T-helper 9 cell (primary cell): ENCODE measurements around the gene DAB1.

Source experiments
- DNase-seq: peaks from one replicate; pipeline ENCODE4 v3.0.0-alpha.2; 2020

The DAB1 gene

GRCh38 chr1:57157818-57158603 lies 265.8 kb downstream of the DAB1 start:
- no peak for DNase-seq

DNA sequence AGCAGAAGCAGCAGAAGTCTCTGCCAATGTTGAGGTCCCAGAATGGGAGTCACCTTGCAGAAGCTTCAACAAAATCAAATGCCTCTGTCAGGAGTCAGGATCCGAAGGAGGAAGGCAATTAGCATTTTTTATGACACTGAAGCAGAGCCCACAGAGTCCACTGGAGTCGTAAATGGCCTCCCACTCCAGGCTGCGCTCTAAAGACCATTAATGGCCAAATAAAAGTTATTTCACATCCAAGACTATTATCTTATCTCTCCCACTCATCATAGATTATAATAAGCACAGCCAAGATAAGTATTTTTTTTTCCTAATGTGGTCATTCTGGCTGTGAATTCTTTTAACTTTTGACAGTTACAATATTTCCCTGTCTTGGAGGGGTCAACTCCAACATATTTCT lies 267.0 kb downstream of the DAB1 start:
- no peak for DNase-seq

- DNase-seq = no peak
Measured at GRCh38 chr1:57146100-57146499, 277.8 kb downstream of the DAB1 start.

- no peak for DNase-seq
Measured at GRCh38 chr1:57142999-57143398, 280.9 kb downstream of the DAB1 start.

DNA sequence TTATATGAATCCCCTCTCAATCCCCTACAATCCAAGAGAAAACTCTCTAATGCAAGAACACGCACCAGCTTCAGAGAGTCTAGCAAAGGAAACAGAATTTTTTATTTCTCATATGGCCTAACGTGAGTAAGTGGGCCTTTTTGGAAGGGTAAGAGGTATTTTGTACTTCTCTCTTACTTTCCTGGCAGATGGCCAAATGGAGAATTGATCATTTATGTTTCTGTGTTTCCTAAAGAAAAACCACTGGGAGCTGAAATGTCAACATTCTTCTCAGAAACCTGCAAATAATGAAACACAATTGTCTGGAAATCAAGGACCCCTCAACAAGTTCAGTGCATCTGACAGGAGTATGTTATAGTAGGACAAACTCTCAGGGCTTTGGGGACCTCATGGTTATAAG lies 281.7 kb downstream of the DAB1 start:
- DNase-seq = no peak

DNA sequence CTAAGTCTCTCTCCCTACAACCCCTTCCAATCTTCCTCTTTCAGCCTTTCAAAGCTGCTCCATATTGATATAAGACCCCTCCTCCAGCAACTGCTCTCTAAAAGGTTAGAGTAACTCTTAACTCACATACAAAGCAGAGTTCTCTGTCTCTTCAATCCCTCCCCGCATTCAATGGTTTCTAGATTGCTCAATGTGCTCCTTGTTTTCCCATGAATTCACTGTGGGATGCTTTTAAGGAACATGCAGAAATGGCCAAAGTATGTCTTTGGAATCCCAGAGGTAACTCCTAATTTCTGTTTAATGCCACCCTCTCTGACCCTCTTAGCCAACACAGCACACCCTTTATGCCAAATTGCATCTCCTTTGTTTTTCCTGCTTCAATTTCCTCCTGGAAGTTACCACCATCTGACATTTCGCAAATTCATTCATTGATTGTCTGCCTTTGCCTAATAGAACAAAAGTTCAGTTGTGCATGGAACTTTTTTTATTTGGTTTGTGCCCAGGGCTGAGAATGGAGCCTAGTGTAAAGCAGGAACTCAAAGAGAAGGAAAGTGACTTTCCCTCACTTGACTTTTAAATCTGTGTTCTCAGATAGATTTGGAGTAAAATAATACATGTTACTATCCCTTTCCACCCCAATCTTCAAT lies 285.3 kb downstream of the DAB1 start:
- no peak for DNase-seq

DNA sequence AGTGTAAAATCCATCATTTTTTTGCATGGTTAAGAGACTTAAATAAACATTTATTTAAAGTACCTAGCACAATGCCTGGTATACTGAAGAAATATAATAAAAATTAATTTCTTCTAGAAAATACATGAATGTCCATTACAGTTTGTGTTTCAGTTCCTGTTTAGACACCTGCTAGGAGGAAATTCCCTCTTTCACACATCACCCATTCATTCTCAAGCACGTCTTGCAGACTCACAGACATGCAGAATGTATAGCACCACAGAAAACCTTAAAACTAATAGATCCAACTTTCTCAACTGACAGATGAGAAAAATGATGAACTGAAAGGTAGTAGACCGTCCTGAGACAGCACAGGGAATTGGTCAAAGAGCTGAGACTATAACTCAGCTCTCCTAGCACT lies 285.9 kb downstream of the DAB1 start:
- DNase-seq = no peak

DNA sequence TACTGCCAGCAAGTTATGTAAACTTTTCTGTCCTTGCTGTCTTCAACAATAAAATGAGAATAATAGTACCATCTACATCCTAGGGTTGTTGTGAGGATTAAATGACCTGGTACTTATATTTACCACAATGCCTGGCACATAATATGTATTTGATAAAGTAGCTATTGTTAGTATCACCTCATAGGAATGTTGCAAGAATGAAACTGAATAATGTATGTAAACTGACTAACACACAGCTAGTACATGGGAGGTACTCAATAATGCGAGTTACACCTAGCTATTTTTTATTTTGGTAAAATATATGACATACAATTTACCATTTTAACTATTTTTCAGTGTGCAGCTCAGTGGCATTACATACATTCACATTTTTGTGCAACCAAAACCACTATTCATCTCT lies 289.1 kb downstream of the DAB1 start:
- DNase-seq = no peak

DNA sequence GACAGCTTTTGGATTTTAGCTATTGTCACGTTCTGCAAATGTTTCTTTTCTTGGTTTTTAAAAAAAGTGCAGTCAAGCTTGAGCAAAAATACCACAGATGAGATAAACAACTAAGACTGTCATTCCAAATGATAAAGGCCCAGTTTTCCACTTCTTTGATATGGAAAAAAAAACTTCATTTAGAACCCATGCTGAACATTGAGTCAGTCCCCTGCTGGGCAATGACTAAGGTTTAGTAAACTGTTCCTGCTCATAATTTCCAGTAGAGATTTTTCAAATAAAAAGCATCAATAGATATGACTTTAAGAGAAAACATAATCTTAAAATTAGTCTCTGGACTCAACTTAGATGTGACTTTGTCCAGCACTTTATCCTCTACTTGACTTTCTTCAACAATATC lies 290.2 kb downstream of the DAB1 start:
- DNase-seq = no peak

GRCh38 chr1:57132993-57133622 lies 290.8 kb downstream of the DAB1 start:
- no peak for DNase-seq

GRCh38 chr1:57131701-57132394 lies 292.0 kb downstream of the DAB1 start:
- DNase-seq = no peak

DNA sequence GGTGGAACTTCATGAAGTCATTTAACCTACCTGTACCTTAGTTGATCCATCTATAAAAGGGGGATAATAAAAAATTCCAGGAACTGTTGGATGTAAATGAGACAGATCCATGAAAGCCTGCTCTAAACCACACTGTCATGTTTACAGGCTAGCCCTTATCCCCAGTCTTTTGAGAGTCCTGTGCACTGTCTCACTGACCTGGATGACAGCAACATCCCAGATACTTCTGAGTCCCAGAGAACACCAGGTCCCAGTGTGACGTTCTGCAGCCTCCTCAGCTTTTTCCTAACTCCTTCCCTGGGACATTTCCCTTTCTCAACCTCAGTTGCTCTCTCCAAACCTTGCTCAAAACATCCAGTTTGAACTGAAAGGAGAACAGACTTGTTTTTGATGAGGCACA lies 292.6 kb downstream of the DAB1 start:
- no peak for DNase-seq

GRCh38 chr1:57129865-57130264 lies 294.0 kb downstream of the DAB1 start:
- DNase-seq = no peak

DNA sequence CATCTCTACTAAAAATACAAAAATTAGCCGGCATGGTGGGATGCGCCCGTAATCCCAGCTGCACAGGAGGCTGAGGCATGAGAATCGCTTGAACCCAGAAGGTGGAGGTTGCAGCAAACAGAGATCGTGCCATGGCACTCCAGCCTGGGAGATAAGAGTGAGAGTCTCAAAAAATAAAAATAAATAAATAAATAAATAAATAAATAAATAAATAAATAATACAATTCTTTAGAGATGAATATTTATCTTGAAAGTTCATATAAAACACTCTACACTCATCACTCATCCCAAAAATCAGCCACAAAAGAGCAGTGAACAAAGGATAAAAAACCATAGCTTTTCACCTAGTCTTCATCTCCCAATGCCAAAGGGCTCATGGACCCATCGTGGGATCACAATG lies 295.9 kb downstream of the DAB1 start:
- no peak for DNase-seq

DNA sequence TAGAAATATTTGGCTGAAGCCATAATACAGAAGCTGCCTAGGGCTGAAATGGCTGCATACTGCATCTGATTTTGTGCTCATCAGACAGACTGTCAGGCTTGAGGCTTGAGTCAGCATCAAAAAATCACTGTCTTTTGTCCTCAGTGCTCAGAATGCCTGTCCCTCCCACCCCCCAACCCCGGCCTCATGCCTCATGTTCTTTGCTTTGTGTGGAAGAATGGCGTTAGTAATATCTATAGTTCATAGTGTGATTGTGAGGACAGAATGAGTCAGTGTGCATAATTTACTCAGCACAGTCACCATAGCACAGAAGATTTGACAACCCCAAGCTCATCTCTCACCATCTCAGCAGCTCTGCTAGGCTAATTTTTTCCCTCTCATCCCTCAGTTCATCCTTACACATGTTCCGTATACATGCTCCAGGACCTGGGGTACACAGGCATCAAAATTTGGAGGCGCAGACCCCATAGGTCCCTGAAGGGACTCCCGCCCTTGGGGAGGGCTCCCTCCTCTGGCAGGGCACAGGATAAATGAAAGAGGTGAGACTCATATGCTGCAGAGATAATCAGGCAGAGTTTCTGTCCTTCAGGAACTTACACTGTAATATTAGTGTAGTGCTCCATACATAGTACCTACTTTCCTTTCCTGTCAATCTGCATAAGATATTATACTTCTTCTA lies 299.0 kb downstream of the DAB1 start:
- no peak for DNase-seq

DNA sequence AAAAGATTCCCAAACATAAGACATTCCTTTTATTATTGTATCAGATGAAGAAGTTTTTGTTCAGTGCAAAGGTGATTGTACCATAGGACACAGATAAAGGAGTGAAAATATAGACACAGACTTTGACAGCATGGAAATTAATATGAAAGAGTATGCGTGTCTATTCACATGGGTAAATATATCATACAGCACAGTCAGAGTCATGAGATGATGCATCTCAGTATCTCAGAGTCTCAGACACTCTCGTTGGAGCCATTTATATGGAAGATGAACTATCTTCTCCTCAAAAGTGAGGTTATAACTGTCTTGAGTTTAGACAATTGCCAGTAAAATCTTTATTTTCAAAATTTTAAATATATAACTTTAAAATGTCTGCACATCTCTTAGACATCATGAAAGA lies 299.7 kb downstream of the DAB1 start:
- no peak for DNase-seq

DNA sequence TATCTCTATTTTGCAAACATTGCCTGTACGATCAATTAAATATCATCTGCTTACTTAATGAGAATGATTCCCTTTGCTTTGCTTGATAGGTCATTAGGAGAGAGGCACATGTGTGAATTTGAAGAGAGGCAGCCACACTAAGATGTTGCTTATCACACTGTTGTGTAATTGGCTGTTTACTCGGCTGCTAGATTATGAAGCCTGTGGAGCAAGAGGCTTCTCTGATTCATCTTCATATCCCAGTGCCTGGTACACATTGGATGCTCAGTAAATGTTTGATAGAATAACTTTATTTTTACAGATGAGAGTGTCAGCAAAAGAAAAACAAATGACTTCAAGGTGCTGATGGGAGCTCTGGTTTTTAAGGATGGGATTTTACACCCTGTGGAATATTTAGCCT lies 301.8 kb downstream of the DAB1 start:
- DNase-seq = no peak

DNA sequence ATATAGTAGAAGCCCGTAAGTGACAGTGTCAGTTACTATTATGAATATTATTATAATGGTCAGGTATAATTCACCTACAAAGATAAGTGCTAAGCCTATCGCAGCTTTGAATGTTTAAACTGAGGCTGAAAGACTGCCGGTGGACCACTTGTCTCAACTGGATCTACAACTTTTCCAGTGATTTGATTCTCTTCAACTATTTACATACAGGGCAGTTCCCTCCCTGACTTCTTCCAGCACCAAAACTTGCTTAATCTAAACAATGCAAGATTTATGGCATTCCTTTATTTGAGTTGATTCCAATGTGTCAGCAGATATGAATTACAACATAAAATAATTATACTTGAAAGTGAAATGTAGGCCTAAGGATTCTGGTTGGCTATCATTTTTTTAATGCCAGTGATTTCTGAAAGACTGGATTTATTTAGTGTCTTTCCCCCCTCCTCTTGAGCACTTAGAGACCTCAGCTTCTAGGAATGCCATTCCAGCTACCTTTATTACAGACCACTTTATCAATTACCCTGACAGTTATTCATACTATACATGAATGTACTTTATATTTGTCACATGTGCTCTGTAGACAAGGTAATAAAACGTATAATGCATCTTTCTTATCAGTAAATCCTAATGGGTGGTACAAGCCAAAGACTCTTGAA lies 304.8 kb downstream of the DAB1 start:
- no peak for DNase-seq

DNA sequence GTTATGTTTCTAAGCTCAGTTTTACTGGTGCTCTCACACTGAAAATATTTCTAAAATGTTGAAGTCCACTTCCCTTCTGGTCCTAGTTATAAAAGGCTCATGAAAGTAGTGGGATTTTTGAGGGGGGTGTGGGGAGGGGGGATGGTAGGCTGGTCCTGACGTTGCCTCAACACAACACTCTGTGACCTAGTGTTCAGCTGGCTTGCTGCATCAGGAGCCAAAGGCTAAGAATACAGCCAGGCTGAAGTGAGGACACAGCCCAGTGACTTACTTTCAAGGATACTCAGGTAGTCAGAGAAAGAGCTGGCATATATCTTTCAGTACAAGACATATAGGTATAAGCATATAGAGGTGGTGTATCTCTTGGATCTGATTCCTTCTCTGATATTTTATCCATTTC lies 306.1 kb downstream of the DAB1 start:
- DNase-seq = no peak

GRCh38 chr1:57116871-57117270 lies 307.0 kb downstream of the DAB1 start:
- DNase-seq = no peak

DNA sequence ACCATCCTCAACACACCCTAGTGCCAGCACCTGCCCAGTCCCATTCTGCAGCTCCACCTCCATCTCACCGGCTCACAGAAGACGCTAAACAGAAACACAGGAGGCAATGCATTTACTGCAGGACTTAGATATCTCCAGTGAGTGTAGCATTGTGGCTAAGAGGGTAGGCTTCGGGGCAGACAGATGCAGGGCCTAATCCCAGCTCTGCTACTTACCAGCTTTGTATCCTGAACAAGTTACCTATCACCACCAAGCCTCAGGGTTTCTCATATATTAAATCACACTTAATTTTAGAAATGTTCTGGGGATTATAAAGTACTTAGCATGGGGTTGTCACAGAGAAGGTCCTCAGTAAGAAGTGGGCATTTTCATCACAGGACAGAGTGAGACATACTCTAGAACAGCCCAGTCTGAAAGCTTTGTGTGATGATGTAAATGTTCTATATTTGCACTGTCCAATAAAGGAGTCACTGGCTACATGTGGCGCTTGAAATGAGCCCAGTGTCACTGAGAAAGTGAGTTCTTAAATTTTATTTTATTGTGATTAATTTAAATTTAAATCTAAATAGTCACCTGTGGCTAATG lies 308.7 kb downstream of the DAB1 start:
- no peak for DNase-seq

- DNase-seq = no peak
Measured at GRCh38 chr1:57112148-57112547, 311.7 kb downstream of the DAB1 start.
